HFFc6 (cell line): Measurements from ENCODE around the gene PTPRM. TPM values are rescaled to one million over a fixed set of nuclear protein-coding genes. Genes with fewer than 3 reads are reported as not detected.

Experiments used
- DNase-seq: peaks from one replicate; pipeline ENCODE4 v3.0.0-alpha.2; 2018
- H3K27ac Mint-ChIP-seq: 2 replicates; pipeline ENCODE4 v1.8.0; 2020; ENCODE audit warnings: mild to moderate bottlenecking, mixed read lengths
- H3K27me3 Mint-ChIP-seq: 2 replicates; pipeline ENCODE4 v1.8.0; 2021; ENCODE audit warnings: mild to moderate bottlenecking, moderate library complexity, mixed read lengths; ENCODE audit not compliant: insufficient read depth
- H3K36me3 Mint-ChIP-seq: 2 replicates; pipeline ENCODE4 v1.8.0; 2021; ENCODE audit warnings: low read depth, mixed read lengths
- H3K4me1 Mint-ChIP-seq: 2 replicates; pipeline ENCODE4 v1.8.0; 2020; ENCODE audit warnings: low read depth, mixed read lengths
- H3K4me3 Mint-ChIP-seq: 2 replicates; pipeline ENCODE4 v1.8.0; 2020; ENCODE audit warnings: mild to moderate bottlenecking, moderate library complexity, mixed read lengths
- H3K9me3 Mint-ChIP-seq: 2 replicates; pipeline ENCODE4 v1.8.0; 2020; ENCODE audit warnings: mild to moderate bottlenecking, mixed read lengths
- total RNA-seq, 6 experiments: library from RNA; stranded (reverse); fragmentation: NEBNext Ultra II Directional; extraction: Animal tissue kit (Norgen Biotek cat#: 25700); gene quantifications; 2 replicates in 1 of 6; 3 replicates in 5 of 6; pipeline ENCODE4 v1.2.3, GENCODE V29; 2021
- TF ChIP-seq, protein P1 (sequence below): fragments of 200-600 bp; sonication (generic); IDR thresholded peaks from 2 replicates; pipeline ENCODE4 v1.5.0; 2021; ENCODE audit warnings: antibody characterized with exemption, mild to moderate bottlenecking

The PTPRM gene
- total RNA-seq, 6 experiments from 2014 or later: 39.4 to 49.8 (median 43.8) TPM

GRCh38 chr18:7635948-7636347, 68.8 kb downstream of the PTPRM start:
- peaks cover 35% of the 10 kb centered on the region for H3K4me1 Mint-ChIP-seq

DNA sequence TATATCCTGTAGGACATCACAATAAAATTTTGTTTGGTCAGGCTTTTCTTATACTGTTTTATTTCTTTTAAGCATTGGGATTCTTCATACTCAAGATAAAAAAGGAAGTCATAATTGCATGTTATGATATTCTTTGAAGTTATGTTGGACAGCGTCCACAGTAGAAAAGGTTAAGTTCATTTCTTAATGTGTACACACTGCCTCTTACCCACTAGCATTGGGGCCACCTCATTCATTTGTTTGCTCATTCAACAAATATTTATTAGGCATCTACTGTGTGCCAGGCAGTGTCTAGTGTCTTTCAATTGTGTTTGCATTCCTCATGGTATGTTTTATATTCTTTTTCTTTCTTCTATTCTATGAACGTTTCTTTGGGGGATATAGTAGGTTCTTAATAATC, 70.2 kb downstream of the PTPRM start:
- TF ChIP-seq, protein P1, sequence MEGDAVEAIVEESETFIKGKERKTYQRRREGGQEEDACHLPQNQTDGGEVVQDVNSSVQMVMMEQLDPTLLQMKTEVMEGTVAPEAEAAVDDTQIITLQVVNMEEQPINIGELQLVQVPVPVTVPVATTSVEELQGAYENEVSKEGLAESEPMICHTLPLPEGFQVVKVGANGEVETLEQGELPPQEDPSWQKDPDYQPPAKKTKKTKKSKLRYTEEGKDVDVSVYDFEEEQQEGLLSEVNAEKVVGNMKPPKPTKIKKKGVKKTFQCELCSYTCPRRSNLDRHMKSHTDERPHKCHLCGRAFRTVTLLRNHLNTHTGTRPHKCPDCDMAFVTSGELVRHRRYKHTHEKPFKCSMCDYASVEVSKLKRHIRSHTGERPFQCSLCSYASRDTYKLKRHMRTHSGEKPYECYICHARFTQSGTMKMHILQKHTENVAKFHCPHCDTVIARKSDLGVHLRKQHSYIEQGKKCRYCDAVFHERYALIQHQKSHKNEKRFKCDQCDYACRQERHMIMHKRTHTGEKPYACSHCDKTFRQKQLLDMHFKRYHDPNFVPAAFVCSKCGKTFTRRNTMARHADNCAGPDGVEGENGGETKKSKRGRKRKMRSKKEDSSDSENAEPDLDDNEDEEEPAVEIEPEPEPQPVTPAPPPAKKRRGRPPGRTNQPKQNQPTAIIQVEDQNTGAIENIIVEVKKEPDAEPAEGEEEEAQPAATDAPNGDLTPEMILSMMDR: no peak
- no peak overlapping the region for H3K27ac Mint-ChIP-seq
- H3K4me3 Mint-ChIP-seq: no peak overlapping the region
- no peak for DNase-seq
- H3K4me1 Mint-ChIP-seq: peaks cover 32% of the 10 kb centered on the region
- no peaks in the 10 kb centered on the region for H3K27me3 Mint-ChIP-seq
- no peaks in the 10 kb centered on the region for H3K36me3 Mint-ChIP-seq
- H3K9me3 Mint-ChIP-seq: no peaks in the 10 kb centered on the region

More at GRCh38 chr18:7635948-7636347, 68.8 kb downstream of the PTPRM start:
- Mint-ChIP-seq H3K36me3 (no peaks in the 10 kb centered on the region), H3K4me3 (no peak overlapping the region), H3K27me3 (no peaks in the 10 kb centered on the region), H3K27ac (no peak overlapping the region), H3K9me3 (no peaks in the 10 kb centered on the region)
- DNase-seq: no peak
- TF ChIP-seq, protein P1: no peak

DNA sequence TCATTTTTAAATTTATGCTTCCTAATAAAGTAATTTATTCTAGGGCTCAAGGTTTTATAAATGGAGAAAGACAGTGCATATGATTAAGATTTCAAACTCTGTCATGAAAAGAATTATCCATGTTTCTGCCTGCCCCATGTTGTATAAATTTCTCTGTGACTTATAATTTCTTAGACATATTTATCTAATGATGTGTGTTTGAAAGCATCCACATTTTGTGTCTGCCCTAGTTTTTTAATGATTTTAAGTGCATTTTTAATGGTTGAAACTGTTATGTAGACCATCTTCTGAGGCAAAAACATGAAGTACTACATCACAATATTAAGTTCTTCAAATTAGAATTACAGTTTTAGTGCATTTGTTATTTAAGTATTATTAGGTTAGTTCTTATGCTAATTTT, 71.2 kb downstream of the PTPRM start:
- DNase-seq: no peak
- H3K27me3 Mint-ChIP-seq: no peaks in the 10 kb centered on the region
- no peak overlapping the region for H3K4me3 Mint-ChIP-seq
- TF ChIP-seq, protein P1: no peak
- no peak overlapping the region for H3K27ac Mint-ChIP-seq
- H3K9me3 Mint-ChIP-seq: no peaks in the 10 kb centered on the region
- H3K36me3 Mint-ChIP-seq: no peaks in the 10 kb centered on the region
- peaks cover 24% of the 10 kb centered on the region for H3K4me1 Mint-ChIP-seq

DNA sequence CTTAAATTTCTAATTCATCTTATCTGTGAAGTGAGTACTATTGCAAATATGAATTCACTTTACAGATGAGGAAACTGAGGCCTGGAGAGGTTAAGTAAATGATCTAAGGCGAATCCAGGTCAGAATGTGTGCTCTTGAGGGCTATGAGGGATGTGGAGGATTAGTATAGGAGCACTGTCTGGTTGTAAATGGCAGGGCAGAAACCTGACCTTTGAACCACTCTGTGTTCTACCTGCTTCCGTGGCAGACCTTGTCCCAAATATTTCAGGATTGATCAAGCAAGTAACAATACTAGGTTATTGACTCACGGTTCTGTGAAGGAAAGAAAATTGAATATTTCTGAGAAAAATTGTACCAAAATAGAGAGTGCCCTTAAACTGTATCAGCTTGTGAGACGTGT, 74.7 kb downstream of the PTPRM start:
- DNase-seq: no peak
- no peak overlapping the region for H3K27ac Mint-ChIP-seq
- no peak overlapping the region for H3K4me3 Mint-ChIP-seq
- no peaks in the 10 kb centered on the region for H3K27me3 Mint-ChIP-seq
- H3K9me3 Mint-ChIP-seq: no peaks in the 10 kb centered on the region
- H3K4me1 Mint-ChIP-seq: peaks cover 25% of the 10 kb centered on the region
- H3K36me3 Mint-ChIP-seq: no peaks in the 10 kb centered on the region
- TF ChIP-seq, protein P1: no peak

- Mint-ChIP-seq H3K4me3 (no peak overlapping the region), H3K9me3 (no peaks in the 10 kb centered on the region)
Measured at GRCh38 chr18:7642331-7642890, 75.3 kb downstream of the PTPRM start.

More at GRCh38 chr18:7642331-7642890, 75.3 kb downstream of the PTPRM start:
- Mint-ChIP-seq H3K27ac (no peak overlapping the region), H3K36me3 (no peaks in the 10 kb centered on the region), H3K27me3 (no peaks in the 10 kb centered on the region), H3K4me1 (peaks cover 21% of the 10 kb centered on the region)
- TF ChIP-seq, protein P1: no peak
- no peak for DNase-seq
